Testis (tissue), 3 donors: ENCODE results near the gene PDE10A. TPM values are rescaled to one million over a fixed set of nuclear protein-coding genes. Genes with fewer than 3 reads are reported as not detected.

Experiments used
- DNase-seq: peaks from one replicate; pipeline ENCODE4 v3.0.0-alpha.2; 2019
- H3K27ac ChIP-seq, 2 donors: fragments of 200-600 bp; sonication (generic); one replicate each; pipeline ENCODE4 v1.5.1; 2019
- H3K27me3 ChIP-seq: fragments of 200-600 bp; sonication (generic); one replicate; pipeline ENCODE4 v1.5.1; 2019
- H3K36me3 ChIP-seq: fragments of 200-600 bp; sonication (generic); one replicate; pipeline ENCODE4 v1.5.1; 2017; ENCODE audit warnings: low read depth; ENCODE audit errors: missing control alignments
- H3K4me1 ChIP-seq: fragments of 200-600 bp; sonication (generic); one replicate; pipeline ENCODE4 v1.5.1; 2019
- H3K4me3 ChIP-seq, 2 donors: fragments of 200-600 bp; sonication (generic); one replicate each; pipeline ENCODE4 v1.5.1; 2017 to 2019
- H3K9me3 ChIP-seq: fragments of 200-600 bp; sonication (generic); one replicate; pipeline ENCODE4 v1.5.1; 2017
- CTCF ChIP-seq, 3 experiments: fragments of 450-650 bp in 2 of 3; fragments of 200-600 bp in 1 of 3; sonication (generic) in 1 of 3; IDR thresholded peaks; one replicate each; pipeline ENCODE4 v1.5.1; 2016 to 2019; ENCODE audit warnings: antibody characterized with exemption in 3 of 3, mild to moderate bottlenecking in 2 of 3, moderate library complexity in 1 of 3
- POLR2A ChIP-seq: fragments of 450-650 bp; IDR thresholded peaks from one replicate; pipeline ENCODE4 v1.6.1; 2017; ENCODE audit warnings: antibody characterized with exemption, mild to moderate bottlenecking, moderate library complexity
- WGBS, 2 donors: methylation state at CpG; one replicate each; pipeline ENCODE4 v1.1.5; 2018; 5-methylcytosine and 5-hydroxymethylcytosine counted together
- intact Hi-C: fragments of 100-400 bp; cut with DNase I; formaldehyde crosslinking; loops from one replicate; pipeline ENCODE4 v1.15.1; 2023; ENCODE audit warnings: low total_unique reads
- polyA plus RNA-seq: library from polyadenylated mRNA; stranded (reverse); fragments of 350-450 nt; fragmentation: Illumina TruSeq; extraction: RNeasy Lipid Tissue Mini Kit (QIAGEN cat#74804); gene quantifications from one replicate; pipeline ENCODE4 v1.2.3, GENCODE V29; 2014; ENCODE audit warnings: low read depth, low replicate concordance; ENCODE audit not compliant: insufficient read depth
- total RNA-seq, 2 donors: library from RNA; depleted of rRNA; stranded (reverse); fragments of >200 nt; gene quantifications; one replicate each; pipeline ENCODE4 v1.2.3, GENCODE V29; 2016

The PDE10A gene
- total and polyA plus RNA-seq, 3 donors from 2014 or later: 15.5 to 22.0 (median 18.0) TPM

GRCh38 chr6:165448210-165448609 lies 214.8 kb downstream of the PDE10A start:
- Histone ChIP-seq H3K9me3 (no peaks in the 10 kb centered on the region), H3K4me1 (no peaks in the 10 kb centered on the region), H3K36me3 (no peaks in the 10 kb centered on the region), H3K27me3 (no peaks in the 10 kb centered on the region), H3K4me3 (no peak overlapping the region), H3K27ac (no peak overlapping the region)
- DNase-seq: no peak
- TF ChIP-seq CTCF (IDR thresholded peaks at IDR 0.05) (no peak), POLR2A (no peak)
- intact Hi-C loops: no loop called here
- 88 to 92% methylated on average over 4 of the region's 4 CpGs for WGBS, 2 donors

GRCh38 chr6:165447141-165447540 lies 215.9 kb downstream of the PDE10A start:
- Histone ChIP-seq H3K36me3 (no peaks in the 10 kb centered on the region), H3K4me1 (no peaks in the 10 kb centered on the region), H3K9me3 (no peaks in the 10 kb centered on the region), H3K4me3 (no peak overlapping the region), H3K27me3 (no peaks in the 10 kb centered on the region), H3K27ac (no peak overlapping the region)
- intact Hi-C loops: no loop called here
- WGBS, 2 donors: 79 to 84% methylated on average over 10 of the region's 10 CpGs
- DNase-seq: no peak
- TF ChIP-seq POLR2A: no peak
- TF ChIP-seq CTCF (IDR thresholded peaks at IDR 0.05): no peak

- intact Hi-C loops: no loop called here
- no peak for DNase-seq
These were observed 216.7 kb downstream of the PDE10A start for GRCh38 chr6:165446331-165446730.

GRCh38 chr6:165443462-165443861 lies 219.6 kb downstream of the PDE10A start:
- Histone ChIP-seq H3K27ac (no peak overlapping the region), H3K27me3 (no peaks in the 10 kb centered on the region), H3K9me3 (no peaks in the 10 kb centered on the region), H3K4me3 (no peak overlapping the region), H3K36me3 (no peaks in the 10 kb centered on the region), H3K4me1 (no peaks in the 10 kb centered on the region)
- WGBS, 2 donors: 96 to 100% methylated on average over 3 to 4 of the region's 4 CpGs
- TF ChIP-seq CTCF (IDR thresholded peaks at IDR 0.05) (no peak), POLR2A (no peak)
- intact Hi-C loops: no loop called here
- DNase-seq: no peak

More at GRCh38 chr6:165446331-165446730, 216.7 kb downstream of the PDE10A start:
- H3K4me3 ChIP-seq: no peak overlapping the region
- TF ChIP-seq POLR2A: no peak
- H3K9me3 ChIP-seq: no peaks in the 10 kb centered on the region
- no peak overlapping the region for H3K27ac ChIP-seq
- H3K4me1 ChIP-seq: no peaks in the 10 kb centered on the region
- H3K36me3 ChIP-seq: no peaks in the 10 kb centered on the region
- no peaks in the 10 kb centered on the region for H3K27me3 ChIP-seq

GRCh38 chr6:165441181-165441580 lies 221.9 kb downstream of the PDE10A start:
- H3K9me3 ChIP-seq: no peaks in the 10 kb centered on the region
- H3K36me3 ChIP-seq: no peaks in the 10 kb centered on the region
- WGBS, 2 donors: 79 to 81% methylated on average over 2 of the region's 2 CpGs
- no peaks in the 10 kb centered on the region for H3K4me1 ChIP-seq
- DNase-seq: no peak
- TF ChIP-seq POLR2A: no peak
- no peak for TF ChIP-seq CTCF (IDR thresholded peaks at IDR 0.05)
- no peak overlapping the region for H3K4me3 ChIP-seq
- H3K27me3 ChIP-seq: no peaks in the 10 kb centered on the region
- intact Hi-C loops: no loop called here
- no peak overlapping the region for H3K27ac ChIP-seq
